SH-SY5Y (cell line): ENCODE measurements around the gene ZMYND11.

ENCODE experiments used
- GATA2 ChIP-seq: IDR thresholded peaks from 2 replicates; pipeline ENCODE4 v1.6.1; 2011; ENCODE audit warnings: mild to moderate bottlenecking, low read depth, low read length
- GATA3 ChIP-seq: IDR thresholded peaks from 2 replicates; pipeline ENCODE4 v1.6.1; 2011; ENCODE audit warnings: low read depth, mild to moderate bottlenecking, low read length, moderate library complexity

DNA sequence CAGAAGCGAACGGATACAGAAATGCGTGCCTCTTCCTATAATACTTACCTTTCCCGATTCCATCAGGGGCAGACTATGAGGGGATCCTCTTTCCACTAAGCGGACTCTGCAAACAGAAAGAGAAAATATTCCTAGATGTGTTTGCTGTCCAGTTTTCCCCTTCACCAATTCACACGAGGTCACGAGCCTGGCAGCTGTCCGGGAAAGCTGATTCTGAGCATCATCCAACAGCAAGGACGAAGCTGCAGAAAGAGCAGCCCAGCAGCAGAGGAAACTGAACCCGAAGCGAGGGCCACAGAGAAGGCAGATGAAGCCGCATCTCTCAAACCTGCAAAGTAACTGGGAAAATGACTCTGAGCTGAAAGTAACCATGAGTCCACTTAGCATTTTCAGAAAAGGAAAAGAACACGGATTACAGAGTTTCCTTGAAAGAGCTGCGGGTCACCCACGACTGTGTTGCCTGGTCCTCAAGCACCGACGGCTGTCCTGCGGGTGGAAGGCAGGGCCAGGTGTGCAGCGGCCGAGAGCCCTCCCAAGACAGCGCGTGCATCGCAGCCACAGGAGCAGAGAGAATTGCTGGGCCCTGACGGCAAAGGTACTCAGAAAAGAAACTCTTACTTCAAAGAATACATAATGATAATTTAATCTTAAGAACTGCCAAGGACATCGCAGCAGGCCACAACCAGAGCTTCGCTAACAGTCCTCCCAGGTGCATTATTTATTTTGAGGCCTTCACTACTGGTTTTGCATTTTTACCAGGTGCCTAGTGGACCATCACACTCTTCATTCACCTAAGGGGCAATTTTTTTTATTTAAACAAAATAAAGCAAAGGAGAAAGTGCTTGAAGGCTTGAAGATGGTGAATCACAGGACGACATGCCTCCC, 153.3 kb downstream of the ZMYND11 start:
- TF ChIP-seq GATA3 (no peak), GATA2 (no peak)
